Smooth muscle cell (in vitro differentiated cells): Measurements from ENCODE around the gene TTLL7. TPM values are rescaled to one million over a fixed set of nuclear protein-coding genes. Genes with fewer than 3 reads are reported as not detected.

Experiments used
- DNase-seq: peaks from one replicate; lab custom pipeline; 2025; ENCODE audit not compliant: unreplicated experiment; lab: John Stamatoyannopoulos, UW
- H2AFZ ChIP-seq: fragments of 200-600 bp; sonication (generic); 2 replicates; pipeline ENCODE4 v1.6.0; 2016; ENCODE audit warnings: antibody characterized with exemption, low read depth, mild to moderate bottlenecking
- H3F3A ChIP-seq: fragments of 200-600 bp; sonication (generic); 2 replicates; pipeline ENCODE4 v1.6.0; 2017; ENCODE audit warnings: antibody characterized with exemption, low read depth
- H3K27ac ChIP-seq: fragments of 200-600 bp; sonication (generic); 2 replicates; pipeline ENCODE4 v1.5.1; 2016; ENCODE audit warnings: low read depth, mild to moderate bottlenecking
- H3K27me3 ChIP-seq: fragments of 200-600 bp; sonication (generic); 2 replicates; pipeline ENCODE4 v1.6.1; 2016; ENCODE audit warnings: low read depth, mild to moderate bottlenecking
- H3K36me3 ChIP-seq: fragments of 200-600 bp; sonication (generic); 2 replicates; pipeline ENCODE4 v1.5.1; 2016; ENCODE audit warnings: low read depth
- H3K4me1 ChIP-seq: fragments of 200-600 bp; sonication (generic); 2 replicates; pipeline ENCODE4 v1.5.1; 2016; ENCODE audit warnings: low read depth
- H3K4me2 ChIP-seq: fragments of 200-600 bp; sonication (generic); 2 replicates; pipeline ENCODE4 v1.6.0; 2016; ENCODE audit warnings: mild to moderate bottlenecking
- H3K4me3 ChIP-seq: fragments of 200-600 bp; sonication (generic); 2 replicates; pipeline ENCODE4 v1.5.1; 2016; ENCODE audit warnings: mild to moderate bottlenecking
- H3K79me2 ChIP-seq: fragments of 200-600 bp; sonication (generic); 2 replicates; pipeline ENCODE4 v1.6.0; 2016; ENCODE audit warnings: low read depth, mild to moderate bottlenecking
- H3K9ac ChIP-seq: fragments of 200-600 bp; sonication (generic); 2 replicates; pipeline ENCODE4 v1.6.0; 2016; ENCODE audit warnings: low read depth
- H3K9me3 ChIP-seq: fragments of 200-600 bp; sonication (generic); replicated peaks from 2 replicates; pipeline ENCODE4 v1.5.1; 2016; ENCODE audit warnings: low read depth
- H4K20me1 ChIP-seq: fragments of 200-600 bp; sonication (generic); 2 replicates; pipeline ENCODE4 v1.6.0; 2016; ENCODE audit warnings: low read depth
- CTCF ChIP-seq: fragments of 200-600 bp; sonication (generic); IDR thresholded peaks from 2 replicates; pipeline ENCODE4 v1.5.1; 2017; ENCODE audit warnings: borderline replicate concordance, mild to moderate bottlenecking, antibody characterized with exemption; ENCODE audit not compliant: insufficient read depth, poor library complexity, severe bottlenecking
- WGBS: methylation state at CpG from one replicate; pipeline ENCODE4 v1.1.7; 2016; ENCODE audit warnings: low lambda C conversion rate; 5-methylcytosine and 5-hydroxymethylcytosine counted together
- polyA plus RNA-seq: library from polyadenylated mRNA; unstranded; fragments of >200 nt; fragmentation: Nextera tagmentation; extraction: Ambion mirVana; gene quantifications from 2 replicates; pipeline ENCODE4 v1.2.1, GENCODE V29; 2016
- total RNA-seq: library from RNA; depleted of rRNA; stranded (reverse); fragments of >200 nt; gene quantifications from 2 replicates; pipeline ENCODE4 v1.2.3, GENCODE V29; 2014

TTLL7 gene
- total and polyA plus RNA-seq, 2 experiments from 2014 or later = 4.8 to 6.3 TPM

- peaks cover 10% of the 10 kb centered on the region for H3F3A ChIP-seq
Measured at GRCh38 chr1:84001501-84001900, 2.6 kb upstream of the TTLL7 start.

DNA sequence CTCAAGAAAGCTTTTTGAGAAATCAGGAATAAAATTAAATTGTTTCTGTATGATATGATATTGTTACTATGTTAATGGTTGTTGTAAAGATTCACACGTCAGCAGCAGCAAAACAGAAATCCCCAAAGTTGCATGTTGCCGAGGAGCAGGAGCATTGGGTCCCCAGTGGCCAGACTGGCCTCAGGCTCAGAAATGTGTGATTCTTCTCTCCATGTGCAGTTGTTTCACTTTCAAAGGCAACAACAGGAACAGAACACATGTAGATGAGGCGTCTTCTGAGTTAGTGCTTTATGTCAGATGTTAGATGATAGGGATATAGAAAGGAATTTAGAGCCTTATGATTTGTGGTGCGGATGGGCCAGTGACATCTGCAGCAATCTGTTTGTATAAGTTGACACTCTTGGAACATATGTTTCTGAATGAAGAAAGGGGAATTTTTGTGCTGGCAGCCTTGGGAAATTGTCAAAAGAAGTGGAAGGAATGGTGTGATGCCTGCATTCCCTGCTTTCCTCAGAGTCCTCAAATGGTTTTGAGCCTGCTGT lies 2.1 kb upstream of the TTLL7 start:
- H3K4me1 ChIP-seq = peaks cover 11% of the 10 kb centered on the region
- peaks cover 10% of the 10 kb centered on the region for H3F3A ChIP-seq
- no peak overlapping the region for H3K4me2 ChIP-seq
- no peaks in the 10 kb centered on the region for H3K79me2 ChIP-seq
- no peak overlapping the region for H3K9ac ChIP-seq
- 89% methylated on average over 4 of the region's 4 CpGs for WGBS
- no peak overlapping the region for H3K27ac ChIP-seq
- H3K36me3 ChIP-seq = no peaks in the 10 kb centered on the region
- no peaks in the 10 kb centered on the region for H3K9me3 ChIP-seq
- no peak overlapping the region for H3K4me3 ChIP-seq
- DNase-seq = no peak
- no peak for TF ChIP-seq CTCF
- no peak overlapping the region for H2AFZ ChIP-seq
- peaks cover 24% of the 10 kb centered on the region for H3K27me3 ChIP-seq
- no peaks in the 10 kb centered on the region for H4K20me1 ChIP-seq

More at GRCh38 chr1:84001501-84001900, 2.6 kb upstream of the TTLL7 start:
- TF ChIP-seq CTCF = no peak
- Histone ChIP-seq H2AFZ (no peak overlapping the region), H3K36me3 (no peaks in the 10 kb centered on the region), H3K27ac (no peak overlapping the region), H3K9ac (no peak overlapping the region), H3K4me1 (peaks cover 11% of the 10 kb centered on the region), H3K4me2 (no peak overlapping the region), H3K9me3 (no peaks in the 10 kb centered on the region), H3K79me2 (no peaks in the 10 kb centered on the region), H4K20me1 (no peaks in the 10 kb centered on the region), H3K4me3 (no peak overlapping the region), H3K27me3 (peaks cover 24% of the 10 kb centered on the region)
- 61% methylated on average over 2 of the region's 2 CpGs for WGBS
- DNase-seq = no peak

DNA sequence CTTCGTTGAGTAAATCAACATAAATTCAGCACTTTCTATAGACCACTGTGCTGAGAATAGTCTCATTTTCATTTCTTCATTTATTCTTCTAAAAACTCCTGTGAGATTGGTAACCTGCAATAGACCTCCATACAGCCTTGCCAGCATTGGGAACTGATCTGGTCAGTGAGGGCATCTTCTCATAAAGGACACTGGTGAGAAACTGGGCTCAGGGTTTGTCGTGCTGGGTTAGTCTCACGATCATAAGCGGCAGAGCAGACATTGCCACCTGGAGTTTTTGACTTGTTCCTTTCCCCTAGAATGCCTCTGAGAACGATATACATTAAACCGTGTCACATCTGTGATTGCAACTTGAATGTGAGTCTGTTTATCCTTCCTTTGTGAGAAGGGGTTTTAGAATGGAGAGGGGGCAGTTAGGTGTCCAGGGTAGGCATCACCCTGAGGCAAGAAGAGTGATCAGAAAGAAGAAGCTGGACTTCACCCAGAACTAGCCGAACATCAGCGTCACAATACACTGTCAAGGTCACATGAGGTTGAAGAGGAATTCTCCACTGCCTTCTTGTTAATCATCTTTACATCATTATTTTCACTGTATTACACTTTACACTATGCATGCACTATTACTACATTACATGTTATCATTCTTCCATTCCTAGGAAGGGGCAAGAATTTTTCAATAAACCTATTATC lies 1.4 kb upstream of the TTLL7 start:
- Histone ChIP-seq H2AFZ (no peak overlapping the region), H3K4me3 (no peak overlapping the region), H3K9ac (no peak overlapping the region), H3K4me1 (peaks cover 11% of the 10 kb centered on the region), H4K20me1 (no peaks in the 10 kb centered on the region), H3K79me2 (no peaks in the 10 kb centered on the region), H3F3A (peaks cover 10% of the 10 kb centered on the region), H3K4me2 (no peak overlapping the region), H3K36me3 (no peaks in the 10 kb centered on the region), H3K9me3 (no peaks in the 10 kb centered on the region), H3K27me3 (peaks cover 24% of the 10 kb centered on the region), H3K27ac (no peak overlapping the region)
- 89% methylated on average over 8 of the region's 8 CpGs for WGBS
- no peak for DNase-seq
- no peak for TF ChIP-seq CTCF
